Head of caudate nucleus (tissue), 42 donors: ENCODE measurements around the gene IMMP2L.
"Not testable (repeated sequence)": the region's sequence is repeated elsewhere in the genome, so short reads cannot be mapped to it uniquely, and the experiment has no call there.

Source experiments
- DNase-seq, 42 donors: peaks; one replicate each; pipeline versions ENCODE4 v3.0.0 to v3.0.0-alpha.2; 2020 to 2021; ENCODE audit warnings: mixed read lengths in 7 of 42
- intact Hi-C: fragments of 100-400 bp; cut with DNase I; formaldehyde crosslinking; loops from one replicate; pipeline ENCODE4 v1.15.0; 2022

IMMP2L gene

DNA sequence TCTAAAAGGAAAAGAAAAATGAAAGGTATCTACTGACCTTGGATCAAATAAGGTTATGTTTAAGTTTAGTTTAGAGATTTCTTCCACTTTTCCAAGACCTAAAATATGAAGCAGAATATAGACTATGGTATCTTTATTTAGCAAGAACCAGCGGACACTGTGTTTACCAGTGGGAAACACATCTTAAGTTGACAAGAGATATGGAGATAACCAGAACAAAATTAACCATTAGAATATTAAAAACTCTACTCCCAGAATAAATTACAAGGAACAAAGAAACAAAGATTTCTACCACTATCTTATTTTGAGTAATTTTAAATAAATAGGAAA is 86.9 kb downstream of the IMMP2L start:
- DNase-seq: no peak
- intact Hi-C loops: no loop called here

DNA sequence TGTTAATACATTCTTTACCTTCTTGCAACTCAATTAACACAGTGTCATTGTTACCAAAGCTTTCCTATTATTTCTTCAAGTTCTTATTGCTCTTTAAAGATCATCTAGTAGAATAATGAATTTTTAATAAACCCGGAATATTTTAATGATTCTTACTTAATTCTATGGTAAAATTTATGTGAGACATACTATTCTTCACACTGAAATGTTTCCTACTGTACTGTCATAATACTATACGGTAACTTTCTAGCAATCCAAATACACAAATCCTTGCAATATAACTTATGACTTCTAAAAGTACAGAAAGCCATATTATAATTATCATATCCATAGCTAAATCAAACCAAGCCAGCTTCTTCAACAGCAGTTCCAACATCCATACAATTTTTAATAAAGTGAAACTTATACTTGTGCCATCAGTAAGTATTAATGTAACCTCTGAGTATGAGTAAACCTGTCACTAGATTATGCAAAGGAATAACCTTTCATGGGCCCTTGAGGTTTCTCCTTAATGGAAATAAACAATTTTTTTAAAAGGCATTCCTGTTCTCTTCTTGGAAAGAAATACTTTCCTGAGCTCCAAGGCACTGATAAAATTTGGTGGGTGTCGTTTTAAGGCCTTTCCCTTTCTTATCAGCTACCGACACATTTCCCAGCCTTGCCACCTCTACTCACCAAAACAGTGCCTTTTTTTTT is 87.4 kb downstream of the IMMP2L start:
- intact Hi-C loops: no loop called here
- DNase-seq: no peak

DNA sequence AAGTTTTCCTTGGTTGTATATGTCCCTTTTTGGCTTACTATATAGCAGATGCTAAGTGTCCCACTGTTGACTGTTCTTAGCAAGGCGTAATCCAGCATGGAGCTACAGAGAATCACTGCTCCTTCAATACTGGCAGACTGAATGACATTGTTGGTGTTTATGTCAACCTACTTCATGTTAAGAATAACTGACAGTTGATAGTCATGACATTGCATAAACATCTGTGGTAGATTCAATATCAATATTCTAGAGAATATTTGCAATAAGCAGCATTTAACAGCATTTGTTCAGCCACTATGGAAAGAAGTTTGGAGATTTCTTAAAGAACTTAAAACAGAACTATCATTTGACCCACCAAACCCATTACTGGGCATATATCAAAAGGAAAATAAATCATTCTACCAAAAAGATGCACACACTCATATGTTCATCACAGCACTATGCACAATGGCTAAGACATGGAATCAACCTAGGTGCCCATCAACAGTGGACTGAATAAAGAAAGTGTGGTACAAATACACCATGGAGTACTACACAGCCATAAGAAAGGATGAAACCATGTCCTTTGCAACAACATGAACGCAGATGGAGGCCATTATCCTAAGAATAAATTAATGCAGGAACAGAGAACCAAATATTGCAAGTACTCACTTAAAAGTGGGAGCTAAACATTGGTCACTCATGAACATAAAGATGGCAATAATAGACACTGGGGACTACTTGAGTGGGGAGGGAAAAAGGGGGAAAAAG is 88.7 kb downstream of the IMMP2L start:
- no peak for DNase-seq
- intact Hi-C loops: no loop called here

DNA sequence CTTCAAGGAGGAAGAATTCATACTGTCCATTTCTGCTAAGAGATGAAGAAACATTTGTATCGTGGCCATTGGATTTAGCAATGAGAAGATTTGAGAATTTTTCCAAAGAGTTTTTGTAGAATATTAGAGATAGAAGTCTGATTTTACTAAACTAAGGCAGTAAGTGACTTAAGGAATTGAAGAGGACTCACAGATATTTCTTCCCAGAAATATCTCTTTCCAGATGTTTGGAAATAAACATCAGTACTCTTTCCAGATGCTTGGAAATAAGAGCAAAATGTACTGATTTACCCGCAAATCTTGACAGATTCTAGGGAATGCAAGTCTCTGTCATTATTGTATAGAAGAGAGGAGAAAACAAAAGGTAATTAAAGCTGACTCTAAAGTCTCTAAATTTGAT is 91.3 kb downstream of the IMMP2L start:
- intact Hi-C loops: no loop called here
- no peak for DNase-seq

DNA sequence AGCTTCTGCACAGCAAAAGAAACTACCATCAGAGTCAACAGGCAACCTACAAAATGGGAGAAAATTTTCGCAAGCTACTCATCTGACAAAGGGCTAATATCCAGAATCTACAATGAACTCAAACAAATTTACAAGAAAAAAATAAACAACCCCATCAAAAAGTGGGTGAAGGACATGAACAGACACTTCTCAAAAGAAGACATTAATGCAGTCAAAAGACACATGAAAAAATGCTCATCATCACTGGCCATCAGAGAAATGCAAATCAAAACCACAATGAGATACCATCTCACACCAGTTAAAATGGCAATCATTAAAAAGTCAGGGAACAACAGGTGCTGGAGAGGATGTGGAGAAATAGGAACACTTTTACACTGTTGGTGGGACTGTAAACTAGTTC is 92.4 kb downstream of the IMMP2L start:
- intact Hi-C loops, DNase-seq: not testable (repeated sequence)

DNA sequence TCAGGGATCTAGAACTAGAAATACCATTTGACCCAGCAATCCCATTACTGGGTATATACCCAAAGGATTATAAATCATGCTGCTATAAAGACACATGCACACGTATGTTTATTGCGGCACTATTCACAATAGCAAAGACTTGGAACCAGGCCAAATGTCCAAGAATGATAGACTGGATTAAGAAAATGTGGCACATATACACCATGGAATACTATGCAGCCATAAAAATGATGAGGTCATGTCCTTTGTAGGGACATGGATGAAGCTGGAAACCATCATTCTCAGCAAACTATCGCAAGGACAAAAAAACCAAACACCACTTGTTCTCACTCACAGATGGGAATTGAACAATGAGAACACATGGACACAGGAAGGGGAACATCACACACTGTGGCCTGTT is 96.5 kb downstream of the IMMP2L start:
- intact Hi-C loops, DNase-seq: not testable (repeated sequence)

DNA sequence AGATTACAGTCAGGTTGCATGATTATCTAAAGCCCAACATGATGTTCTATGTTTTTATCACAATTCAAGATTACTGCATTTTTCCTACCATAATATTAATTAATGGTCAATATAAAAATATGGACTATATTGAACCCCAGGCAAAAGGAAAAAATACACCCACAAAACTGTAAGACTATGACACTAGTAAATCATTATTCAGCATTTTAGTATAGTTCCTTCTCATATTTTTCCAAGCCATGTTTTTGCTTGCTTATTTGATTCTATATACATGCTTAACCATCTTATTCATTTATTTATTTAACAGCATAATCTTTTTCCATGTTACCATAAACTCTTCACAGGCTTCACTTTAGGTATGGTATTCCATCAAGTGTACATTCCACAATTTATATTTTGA is 101.6 kb downstream of the IMMP2L start:
- intact Hi-C loops: no loop called here
- no peak for DNase-seq

DNA sequence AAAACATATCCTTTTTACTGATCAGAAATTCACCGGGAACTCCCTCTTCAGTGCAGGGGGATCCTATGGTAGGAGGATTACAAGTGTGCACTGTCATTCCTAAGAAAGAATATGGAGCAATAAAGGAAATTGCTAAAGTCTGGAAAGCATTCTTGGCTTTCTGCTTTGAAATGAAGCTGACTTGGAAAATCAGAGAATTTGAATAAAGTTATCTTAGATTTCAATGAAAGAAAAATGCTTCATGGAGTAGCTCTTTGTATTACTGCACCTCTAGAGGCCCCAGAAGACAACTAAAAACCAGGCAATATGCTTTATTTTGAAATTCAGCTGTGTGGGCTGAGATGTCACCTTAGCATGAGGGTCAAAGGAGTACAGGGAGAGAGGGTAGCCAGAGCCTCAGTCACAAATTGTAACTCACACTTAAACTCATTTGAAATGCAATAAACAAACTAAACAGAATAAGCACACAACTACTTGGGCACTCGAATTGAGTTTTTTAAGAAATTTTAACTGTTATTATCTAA is 102.5 kb downstream of the IMMP2L start:
- intact Hi-C loops: no loop called here

DNA sequence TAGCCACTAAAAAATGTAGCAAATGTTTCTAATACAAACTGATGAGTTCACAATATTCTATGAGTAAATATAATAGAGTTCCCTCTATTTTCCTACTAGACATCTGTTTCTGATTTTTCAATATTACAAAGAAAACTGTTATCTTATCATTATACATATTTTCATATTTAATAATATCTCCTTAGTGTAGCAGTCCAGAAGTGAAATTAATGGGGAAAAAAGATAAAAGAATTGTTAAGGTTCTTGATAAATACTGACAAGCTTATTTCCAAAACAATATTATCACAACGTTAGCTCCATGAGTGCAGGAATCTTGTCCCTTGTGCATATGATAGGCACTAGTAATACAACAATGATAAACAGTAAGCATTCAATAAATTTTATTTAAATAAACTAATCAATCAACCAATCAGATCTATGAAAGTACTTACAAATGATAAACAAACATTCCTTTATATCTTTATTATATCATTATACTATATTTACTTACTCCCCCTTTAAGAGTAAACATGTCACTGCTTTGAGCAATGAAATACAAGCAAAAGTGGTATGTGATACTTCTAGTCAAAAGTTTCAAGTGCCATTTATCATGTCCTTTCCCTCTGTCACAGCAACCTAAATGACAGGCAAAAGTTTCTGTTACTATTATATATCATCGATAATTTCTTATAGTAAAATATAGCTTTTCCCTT is 103.1 kb downstream of the IMMP2L start:
- no peak for DNase-seq
- intact Hi-C loops: no loop called here

More for the DNA sequence above, 102.5 kb downstream of the IMMP2L start:
- no peak for DNase-seq

DNA sequence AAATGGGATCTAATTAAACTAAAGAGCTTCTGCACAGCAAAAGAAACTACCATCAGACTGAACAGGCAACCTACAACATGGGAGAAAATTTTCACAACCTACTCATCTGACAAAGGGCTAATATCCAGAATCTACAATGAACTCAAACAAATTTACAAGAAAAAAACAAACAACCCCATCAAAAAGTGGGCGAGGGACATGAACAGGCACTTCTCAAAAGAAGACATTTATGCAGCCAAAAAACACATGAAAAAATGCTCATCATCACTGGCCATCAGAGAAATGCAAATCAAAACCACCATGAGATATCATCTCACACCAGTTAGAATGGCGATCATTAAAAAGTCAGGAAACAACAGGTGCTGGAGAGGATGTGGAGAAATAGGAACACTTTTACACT is 111.6 kb downstream of the IMMP2L start:
- DNase-seq, intact Hi-C loops: not testable (repeated sequence)

DNA sequence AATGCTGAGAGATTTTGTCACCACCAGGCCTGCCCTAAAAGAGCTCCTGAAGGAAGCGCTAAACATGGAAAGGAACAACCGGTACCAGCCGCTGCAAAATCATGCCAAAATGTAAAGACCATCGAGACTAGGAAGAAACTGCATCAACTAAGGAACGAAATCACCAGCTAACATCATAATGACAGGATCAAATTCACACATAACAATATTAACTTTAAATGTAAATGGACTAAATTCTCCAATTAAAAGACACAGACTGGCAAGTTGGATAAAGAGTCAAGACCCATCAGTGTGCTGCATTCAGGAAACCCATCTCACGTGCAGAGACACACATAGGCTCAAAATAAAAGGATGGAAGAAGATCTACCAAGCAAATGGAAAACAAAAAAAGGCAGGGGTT is 114.8 kb downstream of the IMMP2L start:
- DNase-seq, intact Hi-C loops: not testable (repeated sequence)

DNA sequence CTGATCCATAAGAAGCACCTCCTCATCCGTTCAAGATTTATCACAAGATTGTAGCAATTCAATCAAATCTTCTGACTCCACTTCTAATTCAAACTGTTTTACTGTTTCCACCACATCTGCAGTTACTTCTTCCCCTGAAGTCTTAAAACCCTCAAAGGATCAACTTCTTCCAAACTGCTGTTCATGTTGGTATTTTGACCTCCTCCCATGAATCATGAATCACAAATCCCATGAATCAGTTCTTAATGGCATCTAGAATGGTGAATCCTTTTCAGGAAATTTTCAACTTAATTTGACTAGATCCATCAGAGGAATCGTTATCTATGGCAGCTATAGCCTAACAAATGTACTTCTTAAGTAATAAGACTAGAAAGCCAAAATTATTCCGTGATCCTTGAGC is 122.3 kb downstream of the IMMP2L start:
- intact Hi-C loops: no loop called here
- DNase-seq: no peak

DNA sequence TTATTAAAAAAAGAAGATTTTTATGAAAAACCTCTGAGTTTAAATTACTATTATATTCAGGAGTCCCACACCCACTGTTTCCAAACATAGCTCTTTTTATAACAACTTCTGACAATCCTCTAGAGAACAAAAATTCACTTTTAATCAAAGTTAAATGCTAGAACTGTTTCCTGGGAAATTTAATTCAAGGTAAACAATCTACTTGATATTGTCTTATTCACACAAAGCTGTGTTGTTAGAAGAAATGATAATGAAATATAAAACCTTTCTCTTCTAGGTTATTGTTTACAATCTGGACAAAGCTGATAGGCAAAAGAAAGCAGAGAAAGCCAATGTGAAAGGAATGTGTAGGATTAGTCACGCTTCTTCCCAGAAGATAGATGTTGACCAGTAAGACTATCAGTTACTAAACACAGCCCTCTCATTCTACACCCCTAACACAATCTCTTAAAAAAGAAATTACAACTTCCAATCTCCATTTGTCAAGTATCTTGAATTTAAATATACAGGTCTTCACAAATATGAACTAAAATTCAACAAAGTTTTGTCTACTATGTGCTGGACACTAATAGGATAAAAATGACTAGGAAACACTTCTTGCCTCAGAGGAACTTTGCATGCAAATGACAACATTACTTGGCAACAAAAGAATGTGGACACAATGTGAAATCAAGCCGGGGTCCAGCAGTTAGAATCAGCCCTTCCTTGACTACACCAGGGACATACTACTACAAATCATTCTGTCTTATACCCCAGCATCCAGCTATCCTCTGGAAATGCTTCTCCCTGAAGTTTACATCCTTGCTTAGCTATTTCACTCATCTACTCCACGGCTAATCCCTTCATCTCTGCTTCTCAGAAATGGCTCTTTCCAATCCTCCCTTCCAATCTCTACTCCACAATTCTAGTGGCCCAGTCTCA is 123.7 kb downstream of the IMMP2L start:
- DNase-seq: no peak
- intact Hi-C loops: no loop called here

DNA sequence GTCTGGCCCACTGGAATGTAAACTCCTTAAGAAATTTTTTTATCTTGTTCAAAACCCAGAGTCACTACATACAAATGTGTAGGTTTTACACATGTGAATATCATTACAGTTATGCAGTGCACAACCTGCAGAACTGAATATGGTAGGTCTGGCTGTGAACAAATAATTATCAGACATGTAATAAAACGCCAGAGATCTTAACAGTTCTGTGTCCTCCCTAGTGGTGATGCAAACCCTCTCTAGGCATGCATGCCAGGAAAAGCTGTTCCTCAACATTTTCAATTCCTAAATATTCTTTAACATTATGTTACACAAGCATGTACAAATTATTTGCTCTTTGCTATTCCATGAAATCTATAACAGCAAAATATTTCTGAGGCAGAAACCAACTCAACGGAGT is 124.6 kb downstream of the IMMP2L start:
- intact Hi-C loops: no loop called here
- no peak for DNase-seq

DNA sequence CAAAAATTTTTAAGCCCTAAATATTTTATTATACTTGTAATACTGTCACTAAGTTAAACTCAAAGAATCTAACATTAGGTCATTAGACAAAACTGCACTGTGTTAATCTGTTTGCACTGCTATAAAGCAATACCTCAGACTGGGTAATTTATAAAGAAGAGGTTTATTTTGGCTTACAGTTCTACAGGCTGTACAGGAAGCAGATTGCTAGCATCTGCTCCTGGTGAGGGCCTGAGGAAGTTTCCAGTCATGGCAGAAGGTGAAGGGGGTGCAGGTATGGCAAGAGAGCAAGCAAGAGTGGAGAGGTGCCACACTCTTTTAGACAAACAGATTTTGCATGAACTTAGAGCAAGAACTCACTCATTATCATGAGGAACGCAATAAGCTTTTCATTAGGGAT is 125.7 kb downstream of the IMMP2L start:
- intact Hi-C loops: no loop called here
- DNase-seq: no peak

DNA sequence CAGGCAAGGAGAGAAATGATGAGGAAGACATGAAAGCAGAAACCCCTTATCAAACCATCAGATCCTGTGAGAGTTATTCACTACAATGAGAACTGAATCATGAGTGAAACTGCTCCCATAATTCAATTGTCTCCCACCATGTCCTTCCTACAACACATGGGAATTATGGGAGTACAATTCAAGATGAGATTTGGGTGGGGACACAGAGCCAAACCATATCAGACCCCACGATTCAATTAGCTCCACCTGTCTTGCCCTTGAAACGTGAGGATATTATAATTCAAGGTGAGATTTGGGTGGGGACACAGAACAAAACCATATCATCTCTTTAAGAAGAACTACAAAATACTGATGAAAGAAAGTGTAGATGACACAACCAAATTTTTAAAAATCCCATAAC is 128.9 kb downstream of the IMMP2L start:
- intact Hi-C loops: no loop called here
- no peak for DNase-seq

DNA sequence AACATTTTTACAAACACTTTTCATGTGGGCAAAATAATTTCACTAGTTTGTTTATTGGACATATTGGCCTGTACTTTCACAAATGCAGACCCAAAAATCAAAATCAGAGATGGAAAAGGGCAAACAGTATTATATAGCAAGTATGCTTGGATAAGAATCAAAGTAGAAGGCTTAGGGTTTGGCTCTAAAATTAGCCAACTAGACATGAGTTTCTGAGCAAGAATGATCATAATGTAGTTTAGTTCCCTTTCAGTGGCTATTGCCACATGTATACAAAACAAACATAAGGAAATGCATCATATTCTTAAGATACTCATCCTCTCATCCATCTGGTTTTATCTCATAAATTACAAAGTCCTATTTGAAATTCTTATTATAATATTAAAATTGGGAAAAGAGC is 132.5 kb downstream of the IMMP2L start:
- no peak for DNase-seq
- intact Hi-C loops: no loop called here

DNA sequence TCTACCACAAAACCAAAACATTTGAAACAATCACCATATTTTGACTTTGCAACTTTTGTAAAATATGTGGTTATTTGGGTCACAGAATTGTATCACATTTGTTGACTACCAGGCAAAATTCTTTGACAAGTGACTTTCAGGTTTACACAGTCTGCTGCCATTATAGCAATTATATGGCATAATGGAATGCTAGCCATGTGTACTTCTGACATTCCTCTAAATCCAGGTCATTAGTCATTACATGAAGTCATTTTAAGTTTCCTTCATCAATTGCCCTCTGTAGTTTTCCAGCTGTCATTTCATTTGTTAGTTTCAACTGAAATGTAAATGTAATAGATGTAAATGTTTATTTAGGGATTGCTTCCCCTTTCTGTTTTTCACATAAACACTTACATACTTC is 137.5 kb downstream of the IMMP2L start:
- DNase-seq: no peak
- intact Hi-C loops: no loop called here

DNA sequence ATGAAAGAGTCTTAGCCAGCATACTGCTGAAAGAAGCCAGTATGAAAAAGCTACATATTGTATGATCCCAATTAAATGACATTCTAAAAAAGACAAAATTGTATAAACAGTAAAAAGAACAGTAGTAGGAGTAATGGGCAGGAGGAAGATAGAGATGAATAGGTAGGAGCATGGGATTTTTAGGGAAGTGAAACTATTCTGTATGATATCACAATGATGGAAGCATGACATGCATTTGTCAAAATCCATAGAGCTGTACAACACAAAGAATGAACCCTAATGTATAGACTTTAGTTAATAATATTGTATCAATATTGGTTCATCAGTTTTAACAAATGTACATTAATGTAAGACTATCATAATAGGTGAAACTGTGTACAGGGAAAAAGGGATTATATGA is 147.9 kb downstream of the IMMP2L start:
- DNase-seq: no peak
- intact Hi-C loops: no loop called here
